ENCODE data around the gene LAMTOR5.
"Not testable (repeated sequence)": the region's sequence is repeated elsewhere in the genome, so short reads cannot be mapped to it uniquely, and the experiment has no call there.

The LAMTOR5 gene

GRCh38 chr1:110407260-110408210 lies at the start of gene LAMTOR5:
LAMTOR5 (minus strand) TSS chr1:110407694; CDS start chr1:110407620, 74 bp downstream.
- peak; percentile 75 to 78 for DNase-seq (ENCODE audit: low read depth in 2 of 2, low spot score in 1 of 2)

- DNase-seq (ENCODE audit: low read depth in 2 of 2, low spot score in 1 of 2), result no peak
Measured at GRCh38 chr1:110457206-110457605, 49.7 kb upstream of the LAMTOR5 start.

GRCh38 chr1:110455151-110455550 lies 47.7 kb upstream of the LAMTOR5 start:
- no peak for DNase-seq (ENCODE audit: low read depth in 2 of 2, low spot score in 1 of 2)

DNA sequence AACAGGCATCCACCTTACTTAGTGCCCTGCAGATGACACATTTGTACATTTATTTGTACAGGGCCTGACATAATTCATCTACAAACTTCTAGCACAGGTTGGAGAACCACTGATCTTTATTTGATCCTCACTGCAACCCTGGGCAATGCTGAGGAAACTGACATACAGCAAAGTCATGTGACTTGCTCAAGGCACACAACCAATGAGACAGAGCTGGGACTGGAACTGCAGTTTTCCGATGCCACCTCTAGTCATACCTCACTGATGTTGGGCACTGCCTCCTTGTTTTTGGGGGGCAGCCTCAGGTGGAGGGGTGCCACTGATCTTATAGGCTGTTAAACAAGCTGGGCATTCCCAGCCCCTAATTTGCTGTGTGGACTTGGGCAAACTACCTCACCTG lies 46.8 kb upstream of the LAMTOR5 start:
- no peak for DNase-seq (ENCODE audit: low read depth in 2 of 2, low spot score in 1 of 2)

DNA sequence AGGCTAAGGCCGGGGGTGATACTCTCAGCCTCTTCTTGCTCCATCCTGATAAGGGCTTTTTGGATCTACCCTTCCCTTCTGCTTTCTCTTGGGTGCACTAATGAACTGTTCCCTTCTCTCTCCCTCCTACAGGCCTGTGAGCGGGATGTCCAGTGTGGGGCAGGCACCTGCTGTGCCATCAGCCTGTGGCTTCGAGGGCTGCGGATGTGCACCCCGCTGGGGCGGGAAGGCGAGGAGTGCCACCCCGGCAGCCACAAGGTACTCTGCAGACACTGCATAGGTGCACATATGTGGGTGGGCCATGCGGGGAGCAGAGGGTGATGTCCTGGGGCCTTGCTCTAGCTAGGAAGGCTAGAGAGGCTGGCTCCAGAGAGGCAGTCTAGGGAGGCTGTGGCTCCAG lies 46.3 kb upstream of the LAMTOR5 start:
- no peak for DNase-seq (ENCODE audit: low read depth in 2 of 2, low spot score in 1 of 2)

GRCh38 chr1:110452330-110452729 lies 44.8 kb upstream of the LAMTOR5 start:
- DNase-seq (ENCODE audit: low read depth in 2 of 2, low spot score in 1 of 2), result no peak

- DNase-seq (ENCODE audit: low read depth in 2 of 2, low spot score in 1 of 2), result no peak
Measured at GRCh38 chr1:110450929-110451328, 43.4 kb upstream of the LAMTOR5 start, which contains the start of gene PROK1. PROK1 (plus strand) TSS chr1:110451149; CDS start chr1:110451217, 68 bp downstream.

GRCh38 chr1:110449661-110450651 lies 42.5 kb upstream of the LAMTOR5 start:
- no peak for DNase-seq (ENCODE audit: low read depth in 2 of 2, low spot score in 1 of 2)

DNA sequence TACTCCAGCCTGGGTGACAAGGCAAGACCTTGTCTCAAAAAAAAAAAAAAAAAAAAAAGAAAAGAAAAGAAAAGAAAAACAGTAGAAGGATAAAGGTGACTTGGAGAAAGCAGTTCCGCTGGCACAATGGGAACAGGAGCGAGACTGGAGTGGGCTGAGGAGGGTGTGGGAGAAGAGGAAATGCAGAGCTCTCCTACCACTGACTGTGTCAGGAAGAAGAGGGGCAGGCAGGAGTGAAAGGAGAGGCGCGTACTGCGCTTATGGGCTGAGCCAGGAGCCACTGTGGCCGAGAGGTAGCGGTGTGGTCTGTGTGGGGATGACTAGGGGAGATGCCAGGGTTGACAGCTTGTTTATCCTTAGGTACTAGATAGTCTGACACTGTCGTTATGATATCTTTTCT lies 37.1 kb upstream of the LAMTOR5 start:
- DNase-seq (ENCODE audit: low read depth in 2 of 2, low spot score in 1 of 2), result no peak

DNA sequence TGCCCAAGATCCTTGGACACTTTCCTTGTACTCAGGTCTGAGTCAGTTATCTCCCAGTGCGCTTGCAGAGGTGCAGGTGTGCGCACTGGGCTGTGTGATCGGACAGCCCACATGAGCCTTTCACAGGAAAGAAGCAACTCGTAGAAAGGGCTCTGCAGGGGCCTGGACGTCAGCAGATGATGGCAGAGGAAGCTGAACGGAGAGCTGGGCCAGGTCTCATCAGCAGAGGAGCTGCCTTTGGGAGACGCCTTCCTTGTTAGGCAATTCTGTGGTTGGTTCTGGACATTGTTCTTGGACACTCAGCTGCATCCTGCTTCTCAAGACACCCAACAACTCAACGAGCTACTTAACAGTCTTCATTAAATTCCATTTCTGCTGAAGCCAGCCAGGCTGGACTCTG lies 36.0 kb upstream of the LAMTOR5 start:
- DNase-seq (ENCODE audit: low read depth in 2 of 2, low spot score in 1 of 2), result no peak

GRCh38 chr1:110441888-110442287 lies 34.4 kb upstream of the LAMTOR5 start:
- DNase-seq (ENCODE audit: low read depth in 2 of 2, low spot score in 1 of 2), result no peak

DNA sequence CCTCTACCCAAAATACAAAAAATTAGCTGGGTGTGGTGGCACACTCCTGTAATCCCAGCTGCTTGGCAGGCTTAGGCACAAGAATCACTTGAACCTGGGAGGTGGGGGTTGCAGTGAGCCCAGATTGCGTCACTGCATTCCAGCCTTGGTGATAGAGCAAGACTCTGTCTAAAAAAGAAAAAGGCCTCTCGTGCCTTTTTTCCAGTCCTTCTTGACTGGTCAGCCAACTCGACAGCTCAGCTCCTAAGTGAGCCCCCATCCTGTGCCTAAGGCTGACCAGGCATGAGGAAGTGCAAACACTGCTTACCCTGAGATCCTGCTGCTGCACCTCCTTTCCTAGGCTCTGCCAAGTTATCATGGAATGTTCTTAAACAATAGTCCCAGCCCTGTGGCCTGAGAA lies 33.4 kb upstream of the LAMTOR5 start:
- DNase-seq (ENCODE audit: low read depth in 2 of 2, low spot score in 1 of 2), result no peak

DNA sequence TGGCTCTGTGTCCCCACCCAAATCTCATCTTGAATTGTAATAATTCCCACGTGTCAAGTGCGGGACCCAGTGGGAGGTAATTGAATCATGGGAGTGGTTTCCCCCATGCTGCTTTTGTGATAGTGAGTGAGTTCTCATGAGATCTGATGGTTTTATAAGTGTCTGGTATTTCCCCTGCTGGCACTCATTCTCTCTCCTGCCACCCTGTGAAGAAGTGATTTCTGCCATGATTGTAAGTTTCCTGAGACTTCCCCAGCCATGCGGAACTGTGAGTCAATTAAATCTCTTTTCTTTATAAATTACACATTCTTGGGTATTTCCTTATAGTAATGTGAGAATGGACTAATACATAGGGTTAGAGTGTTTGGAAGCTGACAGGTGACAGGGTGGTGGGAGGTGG lies 32.4 kb upstream of the LAMTOR5 start:
- not testable (repeated sequence) for DNase-seq (ENCODE audit: low read depth in 2 of 2, low spot score in 1 of 2)

DNA sequence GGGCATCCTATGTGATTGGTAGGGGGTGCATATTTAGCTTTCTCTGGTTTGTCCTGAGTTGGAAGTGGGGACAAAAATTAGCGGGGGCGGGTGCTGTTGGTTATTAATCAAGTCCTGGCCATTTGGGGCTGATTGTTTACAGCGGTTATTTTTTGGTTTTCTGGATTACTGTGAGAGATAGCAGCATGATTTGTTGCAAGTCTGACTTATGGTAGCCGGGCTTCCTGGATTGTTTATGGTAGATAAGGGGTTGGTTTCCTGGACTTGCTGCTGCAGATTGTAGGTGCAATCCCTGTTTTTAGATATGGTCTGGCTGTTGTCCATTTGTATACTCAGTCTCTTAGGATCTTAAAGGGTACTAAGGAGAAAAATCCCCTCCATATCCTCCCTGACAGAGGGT lies 31.4 kb upstream of the LAMTOR5 start:
- DNase-seq (ENCODE audit: low read depth in 2 of 2, low spot score in 1 of 2), result no peak

DNA sequence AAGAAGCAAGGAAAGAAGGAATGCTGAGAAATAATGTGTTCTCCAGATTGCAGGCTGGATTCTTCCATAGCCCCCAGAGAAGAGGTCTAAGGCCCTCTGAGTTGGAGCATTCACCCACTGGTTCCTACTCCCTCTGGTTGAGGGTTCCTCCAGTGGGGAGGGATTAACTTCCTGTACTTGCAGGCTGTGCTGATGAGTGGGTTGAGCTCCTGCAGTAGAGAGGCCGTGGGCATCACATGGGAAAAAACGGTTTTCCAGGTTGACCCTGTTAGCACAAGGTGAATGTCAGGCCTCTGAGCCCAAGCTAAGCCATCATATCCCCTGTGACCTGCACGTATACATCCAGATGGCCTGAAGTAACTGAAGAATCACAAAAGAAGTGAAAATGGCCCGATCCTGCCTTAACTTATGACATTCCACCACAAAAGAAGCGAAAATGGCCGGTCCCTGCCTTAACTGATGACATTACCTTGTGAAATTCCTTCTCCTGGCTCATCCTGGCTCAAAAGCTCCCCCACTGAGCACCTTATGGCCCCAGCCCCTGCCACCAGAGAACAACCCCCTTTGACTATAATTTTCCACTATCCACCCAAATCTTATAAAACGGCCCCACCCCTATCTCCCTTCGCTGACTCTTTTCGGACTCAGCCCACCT lies 30.3 kb upstream of the LAMTOR5 start:
- DNase-seq (ENCODE audit: low read depth in 2 of 2, low spot score in 1 of 2), result not testable (repeated sequence)

DNA sequence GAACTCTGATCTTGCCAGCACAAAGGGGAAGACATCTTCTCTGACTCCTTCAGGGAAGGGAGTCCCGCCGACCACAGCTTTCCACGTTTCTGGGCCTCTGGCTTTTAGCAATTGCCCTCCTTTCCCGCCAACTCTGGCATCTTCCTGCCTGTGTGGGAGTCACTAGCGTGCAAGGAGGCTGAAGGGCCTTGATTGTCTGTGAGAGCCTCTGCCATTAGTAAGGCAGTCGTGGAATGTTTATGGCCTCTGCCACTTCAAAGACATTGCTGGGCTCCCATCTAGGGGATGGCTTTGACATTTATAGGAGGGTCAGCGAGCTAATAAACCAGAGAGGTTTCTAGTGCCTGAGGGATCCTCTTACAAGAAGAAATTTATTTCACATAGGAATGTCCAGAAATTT lies 29.1 kb upstream of the LAMTOR5 start:
- DNase-seq (ENCODE audit: low read depth in 2 of 2, low spot score in 1 of 2), result no peak

GRCh38 chr1:110434946-110435345 lies 27.5 kb upstream of the LAMTOR5 start:
- no peak for DNase-seq (ENCODE audit: low read depth in 2 of 2, low spot score in 1 of 2)

- DNase-seq (ENCODE audit: low read depth in 2 of 2, low spot score in 1 of 2), result no peak
Measured at GRCh38 chr1:110433803-110434202, 26.3 kb upstream of the LAMTOR5 start.

DNA sequence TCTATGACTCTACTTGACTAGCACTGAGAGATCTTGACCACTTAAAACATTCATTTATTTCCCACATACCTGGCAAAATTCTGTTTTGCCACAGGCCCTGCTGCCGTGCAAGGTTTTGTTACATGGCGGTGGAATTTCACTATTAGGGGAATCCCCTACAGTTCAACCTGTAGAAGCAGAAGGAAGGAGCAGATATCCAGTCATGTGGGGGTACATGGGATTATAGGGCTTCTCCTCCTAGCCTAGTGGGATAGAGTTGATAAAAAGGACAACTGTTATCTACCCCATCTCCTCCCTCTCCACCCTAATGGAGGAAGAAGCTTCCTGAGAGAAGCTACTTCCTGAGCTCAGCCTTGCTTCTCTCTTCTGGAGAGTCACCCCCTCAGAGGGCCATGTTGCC lies 25.7 kb upstream of the LAMTOR5 start:
- DNase-seq (ENCODE audit: low read depth in 2 of 2, low spot score in 1 of 2), result no peak

DNA sequence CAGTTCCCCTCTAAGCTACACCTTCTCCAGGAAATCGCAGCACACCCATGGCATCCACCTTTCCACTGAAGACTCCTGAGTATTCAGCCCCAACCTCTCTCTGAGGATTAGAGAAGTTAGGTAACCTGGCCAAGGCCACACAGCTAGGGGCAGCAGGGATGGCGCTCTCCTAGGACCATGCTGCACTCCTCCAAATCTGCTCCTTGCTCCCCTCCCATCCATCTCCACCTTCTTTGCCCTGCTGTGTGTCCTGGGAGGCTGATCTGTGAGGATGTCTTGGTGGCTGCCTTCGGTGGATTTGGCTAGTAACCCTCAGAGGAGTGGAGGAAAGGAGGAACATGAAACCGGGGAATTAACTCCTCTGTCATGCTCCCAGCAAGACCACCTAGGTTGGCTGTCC lies 23.4 kb upstream of the LAMTOR5 start:
- no peak for DNase-seq (ENCODE audit: low read depth in 2 of 2, low spot score in 1 of 2)

DNA sequence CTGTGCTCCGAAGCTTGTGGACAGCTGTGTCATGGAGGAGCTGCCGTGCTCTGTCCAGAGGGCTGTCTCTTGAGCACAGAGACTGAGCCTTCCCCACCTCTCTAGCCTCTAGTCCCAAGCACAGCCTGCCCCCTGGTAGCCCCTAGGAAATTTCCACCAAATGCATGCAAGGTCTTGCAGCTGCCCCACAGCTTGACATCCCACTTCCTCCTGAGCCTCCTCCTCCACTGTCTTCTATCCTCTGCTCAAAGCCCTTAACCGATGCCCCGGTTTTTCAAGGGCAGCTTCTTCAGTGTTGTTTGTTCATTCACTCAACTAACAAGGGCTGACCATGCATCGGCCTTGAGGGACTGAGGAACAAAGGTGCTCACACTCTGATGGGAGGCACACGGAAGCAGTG lies 22.9 kb upstream of the LAMTOR5 start:
- no peak for DNase-seq (ENCODE audit: low read depth in 2 of 2, low spot score in 1 of 2)
